HG02678 (cell line): ENCODE results near the gene CCDC186.

Source experiments
- ATAC-seq: cut with Tn5 transposase; IDR thresholded peaks from one replicate; pipeline ENCODE4 v1.9.1; 2021; ENCODE audit warnings: mild to moderate bottlenecking, moderate library complexity; ENCODE audit not compliant: unreplicated experiment

Gene CCDC186

GRCh38 chr10:114115661-114116445 lies 58.1 kb downstream of the CCDC186 start:
- no peak for ATAC-seq

- no peak for ATAC-seq
Observed at GRCh38 chr10:114110174-114110972, 63.6 kb downstream of the CCDC186 start.

- ATAC-seq = no peak
Observed at GRCh38 chr10:114103284-114103683, 70.7 kb downstream of the CCDC186 start.

- no peak for ATAC-seq
Observed at GRCh38 chr10:114102256-114102655, 71.7 kb downstream of the CCDC186 start.

- peak; percentile 36 for ATAC-seq
Observed at GRCh38 chr10:114100848-114101741, 72.9 kb downstream of the CCDC186 start.

GRCh38 chr10:114096864-114097263 lies 77.1 kb downstream of the CCDC186 start:
- no peak for ATAC-seq

GRCh38 chr10:114095559-114096337 lies 78.3 kb downstream of the CCDC186 start:
- ATAC-seq = peak; percentile 55

- peak; percentile 61 for ATAC-seq
Observed at GRCh38 chr10:114094795-114095194, 79.2 kb downstream of the CCDC186 start.

GRCh38 chr10:114087655-114088054 lies 86.3 kb downstream of the CCDC186 start:
- ATAC-seq = no peak

GRCh38 chr10:114087255-114087654 lies 86.7 kb downstream of the CCDC186 start:
- no peak for ATAC-seq

GRCh38 chr10:114084215-114084614 lies 89.8 kb downstream of the CCDC186 start:
- ATAC-seq = no peak

GRCh38 chr10:114083040-114083439 lies 91.0 kb downstream of the CCDC186 start:
- no peak for ATAC-seq

GRCh38 chr10:114081911-114082583 lies 92.0 kb downstream of the CCDC186 start:
- no peak for ATAC-seq

- ATAC-seq = no peak
Observed at GRCh38 chr10:114079421-114079820, 94.6 kb downstream of the CCDC186 start.

GRCh38 chr10:114078346-114078745 lies 95.7 kb downstream of the CCDC186 start:
- ATAC-seq = no peak

- peak; percentile 63 for ATAC-seq
Observed at GRCh38 chr10:114077815-114078219, 96.2 kb downstream of the CCDC186 start.

GRCh38 chr10:114077347-114077746 lies 96.7 kb downstream of the CCDC186 start:
- ATAC-seq = no peak

GRCh38 chr10:114075093-114075492 lies 98.9 kb downstream of the CCDC186 start:
- ATAC-seq = no peak

- peak; percentile 59 for ATAC-seq
Observed at GRCh38 chr10:114073395-114074186, 100.4 kb downstream of the CCDC186 start.
